Hepatocyte (in vitro differentiated cells): Measurements from ENCODE around the gene PGM1.

Experiments
- CTCF ChIP-seq: fragments of 200-600 bp; sonication (generic); IDR thresholded peaks from 2 replicates; pipeline ENCODE4 v1.5.1; 2016; ENCODE audit warnings: antibody characterized with exemption, mild to moderate bottlenecking; ENCODE audit not compliant: poor library complexity
- EZH2 ChIP-seq: fragments of 200-600 bp; sonication (generic); IDR thresholded peaks from 2 replicates; pipeline ENCODE4 v1.6.1; 2016; ENCODE audit warnings: antibody characterized with exemption, mild to moderate bottlenecking, borderline replicate concordance
- EZH2phosphoT487 ChIP-seq: fragments of 200-600 bp; sonication (generic); IDR thresholded peaks from one replicate; pipeline ENCODE4 v1.6.1; 2018; ENCODE audit warnings: antibody characterized with exemption, mild to moderate bottlenecking, low read depth, moderate library complexity; ENCODE audit not compliant: unreplicated experiment, severe bottlenecking

DNA sequence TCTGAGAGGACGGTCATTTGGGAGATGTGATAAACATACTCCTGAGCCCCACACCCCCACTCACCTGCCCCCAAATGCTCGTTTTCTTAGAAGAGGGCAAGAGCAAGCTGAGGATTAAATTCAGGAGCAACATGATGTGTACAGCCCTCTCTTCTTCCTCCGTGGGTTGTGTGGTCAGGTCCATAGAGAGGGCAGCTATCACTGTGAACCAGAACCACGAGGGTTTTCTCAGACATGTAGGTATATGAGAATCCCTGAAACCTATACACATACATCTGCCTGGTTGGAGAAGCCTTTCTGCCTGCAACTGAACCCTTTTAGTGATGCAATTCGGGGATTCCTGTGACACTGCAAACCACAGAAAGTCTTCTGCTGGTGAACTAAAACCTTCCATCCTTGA lies 38.9 kb downstream of the PGM1 start:
- TF ChIP-seq CTCF (no peak), EZH2phosphoT487 (no peak), EZH2 (no peak)
